Measurements from ENCODE around the gene LGALS4.
"Not testable (repeated sequence)": the region's sequence is repeated elsewhere in the genome, so short reads cannot be mapped to it uniquely, and the experiment has no call there.

LGALS4 gene

GRCh38 chr19:38812841-38813320 is at the start of gene LGALS4:
TSS of gene LGALS4 (minus strand) at chr19:38812945. CDS start at chr19:38812886, 59 bp downstream.
- no peak for DNase-seq

DNA sequence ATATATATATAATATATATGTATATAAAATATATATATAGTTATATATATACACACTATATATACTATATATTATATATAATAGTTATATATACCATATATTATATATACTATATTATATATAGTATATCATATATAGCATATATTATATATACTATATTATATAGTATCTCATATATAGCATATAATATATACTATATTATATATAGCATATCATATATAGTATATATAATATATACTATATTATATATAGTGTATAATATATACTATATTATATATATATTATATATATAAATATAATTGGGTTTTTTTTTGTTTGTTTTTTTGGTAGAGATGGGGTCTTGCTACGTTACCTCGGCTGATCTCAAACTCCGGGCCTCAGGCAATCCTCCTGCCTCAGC is 48.6 kb upstream of the LGALS4 start:
- DNase-seq: no peak

DNA sequence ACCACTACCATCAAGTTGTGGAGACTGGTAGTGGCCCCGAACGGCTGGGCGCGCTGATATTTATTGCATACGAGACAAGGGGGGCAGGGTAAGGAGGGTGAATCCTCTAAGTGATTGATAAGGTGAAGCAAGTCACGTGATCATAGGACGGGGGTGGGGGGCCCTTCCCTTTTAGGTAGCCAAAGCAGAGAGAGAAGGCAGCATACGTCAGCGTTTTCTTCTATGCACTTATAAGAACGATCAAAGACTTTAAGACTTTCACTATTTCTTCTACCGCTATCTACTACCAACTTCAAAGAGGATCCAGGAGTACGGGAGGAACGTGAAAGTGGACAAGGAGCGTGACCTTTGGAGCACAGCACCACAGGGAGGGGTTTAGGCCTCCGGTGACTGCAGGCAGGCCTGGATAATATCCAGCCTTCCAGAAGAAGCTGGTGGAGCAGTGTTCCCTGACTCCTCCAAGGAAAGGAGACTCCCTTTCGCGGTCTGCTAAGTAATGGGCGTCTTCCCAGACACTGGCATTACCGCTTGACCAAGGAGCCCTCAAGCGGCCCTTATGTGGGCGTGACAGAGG is 47.0 kb upstream of the LGALS4 start:
- not testable (repeated sequence) for DNase-seq

DNA sequence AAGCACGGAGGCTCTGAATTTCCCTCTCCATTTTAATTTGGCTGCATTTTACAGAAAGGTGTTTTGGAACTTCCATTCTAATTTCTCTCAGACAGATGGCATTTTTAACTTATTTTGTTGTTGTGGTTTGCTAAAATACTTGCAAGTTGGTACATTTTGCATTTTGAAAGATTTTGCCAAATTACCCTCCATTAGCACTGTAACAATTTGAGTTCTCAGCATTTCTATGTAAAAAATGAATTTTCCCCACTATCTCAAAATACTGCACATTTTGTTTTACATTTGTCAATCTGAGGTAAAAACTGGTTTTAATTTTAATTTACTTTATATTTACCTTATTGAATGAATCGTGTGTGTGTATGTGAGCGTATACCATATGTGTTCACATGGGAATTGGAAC is 44.1 kb upstream of the LGALS4 start:
- DNase-seq: no peak

GRCh38 chr19:38855751-38856150 is 43.0 kb upstream of the LGALS4 start:
- not testable (repeated sequence) for DNase-seq

DNA sequence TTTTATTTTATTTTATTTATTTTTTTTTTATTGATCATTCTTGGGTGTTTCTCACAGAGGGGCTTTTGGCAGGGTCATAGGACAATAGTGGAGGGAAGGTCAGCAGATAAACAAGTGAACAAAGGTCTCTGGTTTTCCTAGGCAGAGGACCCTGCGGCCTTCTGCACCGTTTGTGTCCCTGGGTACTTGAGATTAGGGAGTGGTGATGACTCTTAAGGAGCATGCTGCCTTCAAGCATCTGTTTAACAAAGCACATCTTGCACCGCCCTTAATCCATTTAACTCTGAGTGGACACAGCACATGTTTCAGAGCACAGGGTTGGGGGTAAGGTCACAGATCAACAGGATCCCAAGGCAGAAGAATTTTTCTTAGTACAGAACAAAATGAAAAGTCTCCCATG is 42.2 kb upstream of the LGALS4 start:
- DNase-seq: not testable (repeated sequence)

GRCh38 chr19:38853214-38853613 is 40.5 kb upstream of the LGALS4 start:
- no peak for DNase-seq

- DNase-seq: peak; percentile 79
These were observed 39.7 kb upstream of the LGALS4 start for GRCh38 chr19:38852231-38853044.

DNA sequence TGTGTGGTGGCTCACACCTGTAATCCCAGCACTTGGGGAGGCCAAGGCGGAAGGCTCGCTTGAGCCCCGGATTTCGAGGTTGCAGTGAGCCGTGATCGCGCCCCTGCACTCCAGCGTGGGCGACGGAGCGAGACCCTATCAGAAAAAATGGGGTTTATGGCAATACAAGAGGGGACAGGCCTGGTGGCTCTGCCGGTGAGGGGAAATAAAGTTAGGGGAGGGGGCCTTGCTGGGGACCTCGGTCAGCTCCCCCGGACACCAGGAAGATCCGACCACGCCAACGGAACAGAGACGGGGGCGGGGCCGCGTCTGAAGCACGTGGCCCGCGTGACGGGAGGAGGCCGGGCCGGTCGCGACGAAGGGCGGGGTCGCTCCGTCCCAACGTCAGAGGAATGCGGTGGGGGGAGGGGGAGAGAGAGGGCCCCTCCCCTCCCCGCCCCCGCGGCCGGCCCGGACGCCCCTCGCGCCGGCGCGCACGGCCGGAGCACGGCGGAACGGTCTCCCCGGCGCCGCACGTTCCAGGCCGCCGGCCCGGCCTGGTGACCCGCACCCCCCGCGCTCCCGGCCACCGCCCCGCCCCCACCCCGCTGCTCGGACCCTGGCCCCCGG is 39.0 kb upstream of the LGALS4 start:
- DNase-seq: peak; percentile 91

DNA sequence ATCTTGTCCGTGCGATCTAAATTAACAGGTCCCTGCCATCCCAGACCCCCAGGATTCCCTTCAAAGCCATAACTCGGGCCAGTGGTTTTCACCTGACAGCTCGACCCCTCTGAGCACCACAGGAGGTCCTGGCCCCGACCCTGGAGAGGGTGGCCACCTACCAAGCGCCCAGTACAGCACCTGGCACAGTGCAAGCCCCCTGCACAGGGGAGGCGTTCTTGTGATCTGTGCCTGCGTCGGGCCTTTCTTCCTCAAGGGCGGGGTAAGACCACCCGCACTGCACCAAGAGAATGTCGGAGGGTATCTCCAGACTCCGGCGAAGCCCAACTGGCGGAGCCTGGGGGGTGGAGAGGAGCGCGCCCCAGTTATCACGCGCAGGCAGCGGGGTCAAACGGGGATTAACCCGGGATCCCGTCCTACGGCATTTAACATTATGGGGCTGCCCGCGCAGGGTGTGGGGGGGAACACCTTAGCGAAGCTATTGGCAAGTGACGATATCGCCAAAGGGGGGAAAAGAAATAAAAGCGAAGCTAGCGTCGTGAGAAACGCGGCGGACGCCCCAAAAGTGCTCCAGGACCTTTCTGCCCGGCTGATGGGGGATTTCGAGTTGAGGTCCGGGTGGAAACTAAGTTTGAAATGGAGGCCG is 38.4 kb upstream of the LGALS4 start:
- DNase-seq: peak; percentile 44

DNA sequence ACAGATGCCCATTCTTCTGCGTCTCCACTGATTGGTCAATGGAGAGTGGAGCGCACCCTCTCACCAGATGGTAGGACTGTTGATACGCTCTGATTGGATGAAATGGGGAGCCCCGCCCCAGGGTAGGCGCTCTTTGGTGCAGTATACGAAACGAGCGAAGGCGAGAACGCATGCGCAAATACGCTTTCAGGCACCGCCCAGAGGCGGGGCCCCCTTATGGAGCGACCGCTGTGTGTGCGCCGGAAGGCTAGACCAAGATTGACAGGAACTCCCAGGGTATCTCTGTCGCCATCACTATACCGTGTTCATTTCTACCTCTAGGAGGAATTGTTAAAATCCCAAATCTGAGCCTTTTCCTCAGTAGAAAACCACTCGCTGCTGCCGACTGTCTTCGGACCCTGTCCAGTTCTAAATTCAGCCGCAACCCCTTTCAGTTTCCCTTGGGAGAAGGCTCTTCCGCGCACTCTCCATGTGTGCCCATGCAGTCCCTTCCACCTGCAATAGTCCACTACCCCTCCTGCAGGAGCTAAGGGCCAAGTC is 37.8 kb upstream of the LGALS4 start:
- peak; percentile 100 for DNase-seq

GRCh38 chr19:38849860-38850435 is 37.2 kb upstream of the LGALS4 start, which contains the start of gene HNRNPL:
TSS of gene HNRNPL (minus strand) at chr19:38849986. CDS start at chr19:38849966, 20 bp downstream.
- DNase-seq: no peak

GRCh38 chr19:38849147-38849859 is 36.6 kb upstream of the LGALS4 start:
- peak; percentile 98 for DNase-seq

- DNase-seq: no peak
These were observed 35.8 kb upstream of the LGALS4 start for GRCh38 chr19:38848299-38849146.

DNA sequence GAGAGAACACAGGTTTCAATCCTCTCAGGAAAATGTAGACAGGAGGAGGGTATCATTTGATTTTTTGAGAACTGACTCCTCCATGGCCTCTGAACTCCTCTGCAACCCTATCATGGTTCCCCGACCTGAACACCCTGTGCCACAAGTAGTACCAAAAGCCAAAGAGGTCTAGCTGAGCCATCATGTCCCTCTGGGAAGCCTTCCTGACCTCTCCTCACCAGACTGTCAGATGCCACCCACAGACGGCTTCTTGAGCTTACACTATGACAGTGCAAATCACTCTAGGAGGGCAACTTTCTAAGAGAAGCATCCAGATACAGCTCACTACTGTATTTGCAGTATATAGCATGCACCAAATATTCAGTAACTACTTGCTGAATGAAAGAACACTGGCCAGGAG is 33.4 kb upstream of the LGALS4 start:
- no peak for DNase-seq

GRCh38 chr19:38845374-38846024 is 32.8 kb upstream of the LGALS4 start:
- no peak for DNase-seq

GRCh38 chr19:38844093-38844686 is 31.4 kb upstream of the LGALS4 start:
- DNase-seq: no peak

DNA sequence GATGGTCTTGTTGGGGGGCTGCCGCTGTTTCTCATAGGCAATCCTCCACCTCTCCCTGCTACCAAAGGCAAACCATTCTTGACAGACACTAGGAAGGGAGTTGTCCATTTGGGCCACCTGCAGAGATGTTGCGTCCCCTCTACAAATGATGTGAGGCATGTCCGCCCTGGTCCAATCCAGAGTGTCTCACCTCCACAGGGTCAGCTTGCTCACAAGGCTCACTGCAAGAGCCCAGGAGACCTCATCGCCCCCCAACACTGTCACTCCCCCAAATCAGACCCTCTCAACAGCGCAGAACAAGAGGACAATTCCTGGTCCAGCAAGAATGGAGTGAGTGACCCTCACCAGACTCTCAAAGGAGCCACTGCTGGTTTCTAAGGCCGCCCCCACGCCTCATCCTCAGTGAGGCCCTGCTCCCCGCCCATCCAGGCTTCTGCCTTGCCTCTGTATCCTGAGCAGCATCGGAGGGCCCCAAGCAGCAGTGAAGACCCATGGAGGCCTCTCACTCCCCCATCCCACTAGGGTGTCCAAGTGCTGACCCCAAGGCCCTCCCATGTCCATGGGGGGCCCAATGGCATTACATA is 30.5 kb upstream of the LGALS4 start:
- DNase-seq: no peak

DNA sequence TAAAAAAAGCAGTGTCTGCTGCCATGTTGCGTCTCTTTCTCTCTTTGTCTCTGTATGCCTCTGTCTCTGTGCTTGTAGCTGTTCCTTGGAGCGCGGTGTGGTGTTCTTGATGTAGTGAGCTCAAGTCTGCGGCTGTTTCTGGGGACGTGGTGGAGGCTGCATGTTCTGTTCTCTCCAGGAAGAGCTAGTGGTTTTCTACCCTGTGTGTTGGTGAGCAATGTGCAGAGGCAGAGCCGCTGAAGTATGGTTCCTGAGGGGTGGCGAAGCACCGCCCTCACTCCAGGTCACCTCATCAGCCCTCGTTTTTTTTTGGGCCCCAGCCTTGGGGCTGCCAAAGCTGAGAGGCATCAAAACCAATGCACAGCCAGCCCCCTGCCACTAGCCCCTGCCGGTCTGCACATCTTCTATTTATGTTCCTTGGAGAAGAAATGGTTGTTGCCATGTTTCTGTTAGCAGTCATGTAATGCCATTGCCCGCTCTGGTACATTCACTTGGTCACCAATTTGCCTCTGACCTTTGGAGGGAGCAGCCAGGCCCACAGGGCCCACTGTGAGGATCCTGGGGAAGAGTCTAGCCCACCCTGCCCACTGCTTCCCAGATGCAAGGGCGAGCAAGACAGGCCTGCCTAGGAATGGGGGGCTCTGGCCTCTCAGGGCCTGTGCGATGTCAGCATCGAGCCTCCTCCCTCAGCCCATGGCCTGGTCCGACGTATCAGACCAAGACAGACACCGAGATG is 29.9 kb upstream of the LGALS4 start:
- DNase-seq: peak; percentile 73

Data from CD4-positive, alpha-beta T cell treated with Interleukin-15 for 1 hour (primary cell).